T-cell (primary cell): Measurements from ENCODE around the gene CCL1. TPM values are rescaled to one million over a fixed set of nuclear protein-coding genes. Genes with fewer than 3 reads are reported as not detected.
A peak's percentile ranks its signal among the peaks of the same experiment; 100 is the strongest.

Experiments
- ATAC-seq, 4 experiments: fragments of 200-7000 bp in 3 of 4; fragments of 150-1000 bp in 1 of 4; cut with Tn5 transposase; replicated peaks in 1 of 4; 1 replicate in 3 of 4; 2 replicates in 1 of 4; pipeline ENCODE4 v1.10.0; 2021; ENCODE audit warnings: moderate library complexity in 3 of 4, mild to moderate bottlenecking in 2 of 4, moderate number of reproducible peaks in 1 of 4
- CTCF ChIA-PET, 2 donors: fragments of 300-600 bp; sonication (Branson Sonifier 250); formaldehyde crosslinking; loops; one replicate each; lab custom pipeline; 2022; ENCODE audit warnings: antibody characterized with exemption in 2 of 2; lab: Charles Lee
- POLR2A ChIA-PET, 2 donors: fragments of 300-600 bp; sonication (Branson Sonifier 250); formaldehyde crosslinking; loops; one replicate each; lab custom pipeline; 2022; ENCODE audit warnings: antibody characterized with exemption in 2 of 2; lab: Charles Lee
- DNase-seq, 35 experiments: peaks; one replicate each; pipeline versions ENCODE4 v3.0.0 to v3.0.0-alpha.2; 2013 to 2023
- H3K27ac ChIP-seq: one replicate; pipeline ENCODE4 v1.5.1; 2013; ENCODE audit warnings: low read length
- H3K27me3 ChIP-seq, 2 experiments: replicated peaks in 1 of 2; 1 replicate in 1 of 2; 2 replicates in 1 of 2; pipeline versions ENCODE4 v1.6.1 to v1.7.0; 2013; ENCODE audit warnings: low read length in 1 of 2, mixed read lengths in 1 of 2; ENCODE audit not compliant: control insufficient read depth in 2 of 2, insufficient read depth in 2 of 2; ENCODE audit errors: extremely low read depth in 1 of 2
- H3K36me3 ChIP-seq, 2 donors: 1 replicate in 1 of 2; 2 replicates in 1 of 2; pipeline versions ENCODE4 v1.6.1 to v1.7.0; 2013; ENCODE audit warnings: low read length in 1 of 2; ENCODE audit not compliant: control insufficient read depth in 2 of 2, insufficient read depth in 1 of 2; ENCODE audit errors: extremely low read depth in 1 of 2
- H3K4me1 ChIP-seq, 2 experiments: 1 replicate in 1 of 2; 2 replicates in 1 of 2; pipeline versions ENCODE4 v1.6.1 to v1.7.0; 2013; ENCODE audit warnings: low read length in 2 of 2, mixed read lengths in 1 of 2; ENCODE audit not compliant: insufficient read depth in 2 of 2, control insufficient read depth in 1 of 2; ENCODE audit errors: extremely low read depth in 1 of 2
- H3K4me3 ChIP-seq, 2 donors: 1 replicate in 1 of 2; 2 replicates in 1 of 2; pipeline versions ENCODE4 v1.5.1 to v1.7.0; 2013; ENCODE audit warnings: mild to moderate bottlenecking in 2 of 2, low read length in 1 of 2, moderate library complexity in 1 of 2; ENCODE audit not compliant: control insufficient read depth in 1 of 2; ENCODE audit errors: extremely low read depth in 1 of 2
- H3K9me3 ChIP-seq: 2 replicates; pipeline ENCODE4 v1.7.0; 2013
- H3K27ac Mint-ChIP-seq, 2 donors: one replicate each; pipeline ENCODE4 v1.8.0; 2020 to 2021; ENCODE audit warnings: mild to moderate bottlenecking in 2 of 2, mixed read lengths in 2 of 2
- H3K27me3 Mint-ChIP-seq, 2 donors: one replicate each; pipeline ENCODE4 v1.8.0; 2021 to 2022; ENCODE audit warnings: mixed read lengths in 2 of 2
- H3K36me3 Mint-ChIP-seq: one replicate; pipeline ENCODE4 v1.8.0; 2021; ENCODE audit warnings: mixed read lengths
- H3K4me1 Mint-ChIP-seq, 3 donors: one replicate each; pipeline ENCODE4 v1.8.0; 2020 to 2022; ENCODE audit warnings: mixed read lengths in 3 of 3, mild to moderate bottlenecking in 1 of 3
- H3K4me3 Mint-ChIP-seq, 3 donors: one replicate each; pipeline ENCODE4 v1.8.0; 2020 to 2022; ENCODE audit warnings: mild to moderate bottlenecking in 3 of 3, mixed read lengths in 3 of 3, moderate library complexity in 3 of 3
- H3K9me3 Mint-ChIP-seq, 3 donors: one replicate each; pipeline ENCODE4 v1.8.0; 2020 to 2022; ENCODE audit warnings: mixed read lengths in 3 of 3
- WGBS: methylation state at CpG from one replicate; pipeline ENCODE4 v1.1.5; 2013; ENCODE audit warnings: missing lambda C conversion rate; ENCODE audit not compliant: insufficient coverage; 5-methylcytosine and 5-hydroxymethylcytosine counted together
- total RNA-seq, 35 experiments: library from RNA in 6 of 35; stranded (reverse) in 6 of 35; fragments of 120-200 nt in 1 of 35; gene quantifications; one replicate each; pipeline versions ENCODE4 v1.2.1 to v1.2.4 and lab custom pipeline; 2013 to 2026

Gene CCL1
- total RNA-seq, 5 donors from 2014 or later (not counting 1 experiment from before 2014, with no cell fraction given), result not detected

GRCh38 chr17:34386343-34386696, 23.3 kb upstream of the CCL1 start:
- CTCF ChIA-PET, result no interaction called here
- Mint-ChIP-seq H3K9me3 (no peaks in the 10 kb centered on the region), H3K27me3 (peaks cover 16 to 17% of the 10 kb centered on the region in 2 donors), H3K27ac (no peak overlapping the region), H3K4me3 (no peak overlapping the region), H3K4me1 (peaks cover 7 to 14% (median 10%) of the 10 kb centered on the region in 3 donors), H3K36me3 (no peaks in the 10 kb centered on the region)
- 83% methylated on average over 5 of the region's 5 CpGs for WGBS
- ATAC-seq, result no peak
- H3K27me3 ChIP-seq, result peaks cover 0 to 23% of the 10 kb centered on the region in 2 experiments
- no peaks in the 10 kb centered on the region for H3K9me3 ChIP-seq
- H3K27ac ChIP-seq, result no peak overlapping the region
- no peak for DNase-seq
- no peaks in the 10 kb centered on the region for H3K36me3 ChIP-seq
- POLR2A ChIA-PET, result no interaction called here
- no peak overlapping the region for H3K4me3 ChIP-seq
- peaks cover 0 to 8% of the 10 kb centered on the region in 2 experiments for H3K4me1 ChIP-seq

- H3K9me3 ChIP-seq, result no peaks in the 10 kb centered on the region
- no peak overlapping the region for H3K27ac ChIP-seq
- peaks cover 7 to 13% (median 10%) of the 10 kb centered on the region in 3 donors for H3K4me1 Mint-ChIP-seq
- H3K36me3 ChIP-seq, result no peaks in the 10 kb centered on the region
- ChIA-PET CTCF (no interaction called here), POLR2A (no interaction called here)
- H3K9me3 Mint-ChIP-seq, result no peaks in the 10 kb centered on the region
- no peaks in the 10 kb centered on the region for H3K36me3 Mint-ChIP-seq
- DNase-seq (no peak), ATAC-seq (no peak)
- H3K27me3 Mint-ChIP-seq, result peaks cover 16 to 21% of the 10 kb centered on the region in 2 donors
- no peak overlapping the region for H3K27ac Mint-ChIP-seq
- H3K27me3 ChIP-seq, result peaks cover 0 to 23% of the 10 kb centered on the region in 2 experiments
- WGBS, result 66% methylated on average over 7 of the region's 9 CpGs
- no peak overlapping the region for H3K4me3 ChIP-seq
- no peak overlapping the region for H3K4me3 Mint-ChIP-seq
- H3K4me1 ChIP-seq, result peaks cover 0 to 8% of the 10 kb centered on the region in 2 experiments
These were observed 22.0 kb upstream of the CCL1 start for GRCh38 chr17:34384822-34385605.

GRCh38 chr17:34384271-34384670, 21.2 kb upstream of the CCL1 start:
- H3K4me1 Mint-ChIP-seq, result peaks cover 7 to 10% (median 8%) of the 10 kb centered on the region in 3 donors

GRCh38 chr17:34383216-34383615, 20.2 kb upstream of the CCL1 start:
- Histone ChIP-seq H3K36me3 (no peaks in the 10 kb centered on the region), H3K4me1 (peaks cover 0 to 4% of the 10 kb centered on the region in 2 experiments), H3K27me3 (peaks cover 0 to 15% of the 10 kb centered on the region in 2 experiments), H3K4me3 (no peak overlapping the region), H3K27ac (no peak overlapping the region), H3K9me3 (no peaks in the 10 kb centered on the region)
- 100% methylated on average over 1 of the region's 3 CpGs for WGBS
- Mint-ChIP-seq H3K36me3 (no peaks in the 10 kb centered on the region), H3K4me1 (peaks cover 14 to 15% (median 15%) of the 10 kb centered on the region in 3 donors), H3K27me3 (peaks cover 16 to 28% of the 10 kb centered on the region in 2 donors), H3K4me3 (no peak overlapping the region), H3K9me3 (no peaks in the 10 kb centered on the region), H3K27ac (no peak overlapping the region)
- ChIA-PET CTCF (no interaction called here), POLR2A (interaction anchor here in 1 of 2 donors (0.6 kb wide), 1 partner anchor 285 kb away, joined by 8 read pairs; no protein-coding TSS in a partner anchor)
- DNase-seq (no peak), ATAC-seq (no peak)

More at GRCh38 chr17:34384271-34384670, 21.2 kb upstream of the CCL1 start:
- DNase-seq (no peak), ATAC-seq (no peak)
- Mint-ChIP-seq H3K36me3 (no peaks in the 10 kb centered on the region), H3K27ac (no peak overlapping the region), H3K27me3 (peaks cover 16 to 28% of the 10 kb centered on the region in 2 donors), H3K9me3 (no peaks in the 10 kb centered on the region), H3K4me3 (no peak overlapping the region)
- ChIA-PET POLR2A (no interaction called here), CTCF (no interaction called here)
- Histone ChIP-seq H3K36me3 (no peaks in the 10 kb centered on the region), H3K27ac (no peak overlapping the region), H3K9me3 (no peaks in the 10 kb centered on the region), H3K4me1 (peaks cover 0 to 5% of the 10 kb centered on the region in 2 experiments), H3K27me3 (peaks cover 0 to 21% of the 10 kb centered on the region in 2 experiments), H3K4me3 (no peak overlapping the region)
- no CpG with 5 or more reads among the region's 1 CpG for WGBS

GRCh38 chr17:34382621-34383124, 19.6 kb upstream of the CCL1 start:
- 0% methylated on average over 5 of the region's 7 CpGs for WGBS

GRCh38 chr17:34379868-34380267, 16.8 kb upstream of the CCL1 start:
- peaks cover 0 to 4% of the 10 kb centered on the region in 2 experiments for H3K4me1 ChIP-seq
- peaks cover 14 to 16% (median 15%) of the 10 kb centered on the region in 3 donors for H3K4me1 Mint-ChIP-seq
- no peaks in the 10 kb centered on the region for H3K36me3 ChIP-seq
- H3K4me3 Mint-ChIP-seq, result no peak overlapping the region
- peaks cover 4 to 20% of the 10 kb centered on the region in 2 donors for H3K27me3 Mint-ChIP-seq
- H3K27me3 ChIP-seq, result peaks cover 0 to 4% of the 10 kb centered on the region in 2 experiments
- H3K27ac Mint-ChIP-seq, result no peak overlapping the region
- no peaks in the 10 kb centered on the region for H3K9me3 Mint-ChIP-seq
- no peak for ATAC-seq
- no peaks in the 10 kb centered on the region for H3K9me3 ChIP-seq
- H3K4me3 ChIP-seq, result no peak overlapping the region
- no peaks in the 10 kb centered on the region for H3K36me3 Mint-ChIP-seq
- CTCF ChIA-PET, result no interaction called here
- no peak for DNase-seq
- 38% methylated on average over 1 of the region's 5 CpGs for WGBS
- POLR2A ChIA-PET, result no interaction called here
- H3K27ac ChIP-seq, result no peak overlapping the region

More at GRCh38 chr17:34382621-34383124, 19.6 kb upstream of the CCL1 start:
- peaks cover 16 to 28% of the 10 kb centered on the region in 2 donors for H3K27me3 Mint-ChIP-seq
- ChIA-PET POLR2A (no interaction called here), CTCF (interaction anchor here in 1 of 2 donors (0.6 kb wide), 2 partner anchors 21 to 1510 kb away, joined by 4 read pairs; no protein-coding TSS in a partner anchor)
- Histone ChIP-seq H3K27ac (no peak overlapping the region), H3K4me3 (no peak overlapping the region), H3K9me3 (no peaks in the 10 kb centered on the region), H3K36me3 (no peaks in the 10 kb centered on the region), H3K4me1 (peaks cover 0 to 4% of the 10 kb centered on the region in 2 experiments), H3K27me3 (peaks cover 0 to 14% of the 10 kb centered on the region in 2 experiments)
- H3K9me3 Mint-ChIP-seq, result no peaks in the 10 kb centered on the region
- DNase-seq, result no peak
- no peak overlapping the region for H3K27ac Mint-ChIP-seq
- peak in 3 of 4 experiments; percentile 17 to 40 (median 23) for ATAC-seq
- H3K4me1 Mint-ChIP-seq, result peaks cover 14 to 16% (median 15%) of the 10 kb centered on the region in 3 donors
- no peaks in the 10 kb centered on the region for H3K36me3 Mint-ChIP-seq
- H3K4me3 Mint-ChIP-seq, result no peak overlapping the region
